ENCODE results near the gene UACA. TPM values are rescaled to one million over a fixed set of nuclear protein-coding genes. Genes with fewer than 3 reads are reported as not detected.

UACA gene
- polyA plus RNA-seq, 12 donors = 115 to 219 (median 154) TPM; not detected in 1

DNA sequence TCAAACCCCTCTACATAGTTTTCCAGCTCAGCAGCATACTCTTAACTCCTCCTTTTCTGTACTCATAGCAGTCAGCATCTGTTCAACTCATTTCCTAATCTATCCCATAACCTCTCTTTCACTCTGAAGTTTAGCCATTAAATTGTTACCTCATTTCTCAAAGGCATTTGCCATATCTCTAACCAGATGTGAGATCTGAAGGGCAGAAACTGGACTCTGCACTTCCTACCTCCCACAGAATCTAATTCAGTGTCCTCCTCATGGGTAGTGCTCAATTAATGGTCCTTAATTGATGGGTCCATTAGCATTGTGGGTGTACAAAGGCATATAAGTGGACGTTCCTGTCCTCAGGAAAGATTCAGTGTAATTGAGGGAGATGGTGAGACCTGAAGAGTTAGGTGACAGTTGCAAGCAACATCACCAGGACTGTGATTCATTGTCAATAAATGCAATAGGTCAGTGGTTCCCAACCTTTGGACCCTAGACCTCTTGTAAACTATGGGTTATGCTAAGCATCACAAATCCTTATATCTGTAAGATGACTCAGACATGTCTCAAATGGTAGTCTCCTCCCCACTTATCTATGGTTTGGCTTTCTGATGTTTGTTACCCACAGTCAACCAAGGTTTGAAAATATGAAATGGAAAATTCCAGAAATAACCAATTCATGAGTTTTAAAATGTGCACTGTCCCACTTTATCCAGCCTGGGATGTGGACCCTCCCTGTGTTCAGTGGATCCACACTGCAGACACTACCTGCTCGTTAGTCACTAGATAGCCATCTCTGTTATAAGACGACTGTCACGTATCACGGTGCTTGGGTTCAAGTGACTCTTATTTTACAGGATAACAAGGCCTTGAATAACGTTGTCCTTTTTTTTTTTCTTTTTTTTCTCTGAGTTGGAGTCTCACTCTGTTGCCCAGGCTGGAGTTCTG, 25.0 kb upstream of the UACA start:
- DNase-seq = no peak

DNA sequence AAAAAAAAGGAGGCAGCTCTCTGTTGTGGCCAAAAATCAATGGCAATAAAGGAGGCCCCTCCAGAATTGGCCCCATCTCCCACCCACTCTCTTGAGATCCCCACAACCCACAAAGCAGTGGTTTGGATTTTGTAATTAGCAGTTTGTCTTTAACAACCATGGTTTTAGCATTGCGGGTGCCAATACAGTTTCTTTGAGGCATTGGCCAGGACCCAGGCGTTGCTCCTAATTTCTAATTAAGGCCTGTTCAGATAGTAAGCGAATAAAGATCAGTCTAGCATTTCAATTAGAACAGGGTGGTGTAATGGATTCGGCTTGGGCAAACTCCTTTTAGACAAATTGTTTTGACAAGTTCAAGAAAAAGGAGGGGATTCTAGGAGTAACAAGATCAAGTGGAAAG, 23.6 kb upstream of the UACA start:
- no peak for DNase-seq

DNA sequence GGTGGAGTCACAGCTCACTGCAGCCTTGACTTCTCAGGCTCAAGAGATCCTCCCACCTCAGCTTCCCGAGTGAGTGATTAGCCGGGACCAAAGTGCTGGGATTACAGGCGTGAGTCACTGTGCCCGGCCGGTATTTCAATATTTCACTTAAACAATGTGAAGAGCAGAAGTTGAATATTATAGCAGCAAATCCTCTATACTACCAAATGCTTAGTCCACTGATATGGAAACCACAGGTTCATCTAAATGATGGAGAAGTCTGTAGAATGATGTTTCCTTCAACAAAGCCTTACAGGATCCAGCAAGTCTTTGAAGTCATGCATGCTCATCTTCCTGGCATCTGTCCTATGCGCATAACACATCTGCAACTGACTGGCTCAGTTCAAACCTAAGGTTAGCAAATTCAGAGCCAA, 20.3 kb upstream of the UACA start:
- DNase-seq = no peak

- DNase-seq = no peak
Measured at GRCh38 chr15:70783041-70783440, 19.7 kb upstream of the UACA start.

GRCh38 chr15:70781236-70781635, 17.9 kb upstream of the UACA start:
- no peak for DNase-seq

DNA sequence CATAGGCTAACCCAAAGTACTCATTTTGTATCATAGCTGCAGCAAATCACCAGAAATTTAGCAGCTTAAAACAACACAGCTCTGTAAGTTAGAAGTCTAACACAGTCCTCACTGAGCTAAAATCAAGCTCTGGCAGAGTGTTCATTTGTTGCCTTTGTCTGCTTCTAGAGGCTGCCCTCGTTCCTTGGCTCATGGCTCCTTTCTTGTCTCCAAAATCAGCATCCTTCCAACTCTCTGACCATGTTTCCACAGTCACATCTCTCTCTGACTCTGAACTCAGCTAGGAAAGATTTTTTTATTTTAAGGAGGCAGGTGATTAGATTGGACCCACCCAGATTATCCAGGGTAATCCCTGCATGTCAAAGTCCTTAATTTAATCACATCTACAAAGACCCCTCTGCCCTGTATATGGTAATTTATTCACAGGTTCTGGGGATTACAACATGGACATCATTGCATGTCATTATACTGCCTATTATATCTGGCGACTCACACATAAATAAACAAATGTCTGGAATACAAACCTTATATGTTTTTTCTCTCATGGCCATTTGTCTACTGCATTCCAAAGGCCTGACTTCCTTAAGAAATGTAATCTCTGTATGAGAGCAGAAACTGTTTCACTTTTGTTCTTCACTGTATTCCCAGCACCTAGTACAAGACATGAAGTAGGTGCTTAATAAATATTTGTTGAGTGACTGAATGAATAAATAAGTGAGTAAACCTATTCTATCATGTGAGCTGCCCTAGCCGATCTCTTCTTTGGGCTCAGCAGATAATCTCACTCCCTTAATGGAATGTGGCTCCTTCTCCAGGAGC, 15.1 kb upstream of the UACA start:
- DNase-seq = no peak

DNA sequence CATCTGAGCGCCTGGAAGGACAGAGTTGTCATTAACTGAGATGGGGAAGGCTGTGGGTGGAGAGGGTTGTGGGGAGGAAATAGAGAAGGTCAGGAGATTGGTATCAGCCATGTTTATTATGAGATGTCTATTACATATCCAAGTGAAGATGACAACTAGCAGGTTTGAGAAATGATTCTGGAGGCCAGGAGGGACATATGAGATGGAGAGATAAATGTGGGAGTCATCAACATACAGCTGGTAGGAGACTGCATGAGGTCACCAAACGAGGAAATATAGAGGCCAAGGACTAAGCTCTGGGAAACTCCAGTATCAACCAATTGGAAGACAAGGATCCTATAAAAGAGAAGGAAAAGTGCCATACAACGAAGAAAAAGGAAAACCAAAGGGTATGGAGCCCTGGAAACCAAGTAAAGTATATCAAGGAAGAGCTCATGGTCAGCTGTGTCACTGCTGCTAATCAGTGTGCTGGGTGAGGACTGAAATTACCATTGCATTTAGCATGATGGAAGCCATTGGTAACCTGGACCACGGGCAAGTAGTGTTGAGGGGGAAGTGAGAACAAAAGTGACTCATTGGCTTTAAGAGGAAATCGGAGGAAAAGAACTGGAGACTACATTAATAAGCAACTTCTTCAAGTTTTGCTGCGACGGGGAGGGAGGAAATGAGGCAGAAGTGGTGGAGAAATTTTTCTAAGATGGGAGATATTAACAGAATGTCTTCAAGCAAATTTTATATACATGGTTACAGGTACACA, 14.0 kb upstream of the UACA start:
- no peak for DNase-seq

- no peak for DNase-seq
Measured at GRCh38 chr15:70775160-70775559, 11.8 kb upstream of the UACA start.

GRCh38 chr15:70772402-70772801, 9.0 kb upstream of the UACA start:
- DNase-seq = no peak

DNA sequence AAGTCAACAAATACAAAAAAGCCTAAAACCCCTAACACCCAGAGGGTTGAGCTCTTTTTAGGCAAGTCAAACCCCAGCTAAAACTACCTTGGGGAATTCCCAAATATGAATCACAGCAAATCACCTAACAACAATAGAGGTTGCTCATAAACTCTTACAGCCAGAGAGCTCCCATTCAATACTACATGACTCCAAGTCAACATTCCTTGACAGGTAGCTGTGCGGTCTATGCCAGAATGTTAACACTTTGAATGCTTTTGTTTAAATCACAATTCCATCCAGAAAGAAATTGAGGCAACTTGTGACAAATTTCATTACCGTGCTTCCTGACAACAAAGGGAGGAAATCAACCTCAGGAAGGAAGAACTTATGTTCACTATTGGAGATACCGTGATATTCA, 7.5 kb upstream of the UACA start:
- DNase-seq = no peak

DNA sequence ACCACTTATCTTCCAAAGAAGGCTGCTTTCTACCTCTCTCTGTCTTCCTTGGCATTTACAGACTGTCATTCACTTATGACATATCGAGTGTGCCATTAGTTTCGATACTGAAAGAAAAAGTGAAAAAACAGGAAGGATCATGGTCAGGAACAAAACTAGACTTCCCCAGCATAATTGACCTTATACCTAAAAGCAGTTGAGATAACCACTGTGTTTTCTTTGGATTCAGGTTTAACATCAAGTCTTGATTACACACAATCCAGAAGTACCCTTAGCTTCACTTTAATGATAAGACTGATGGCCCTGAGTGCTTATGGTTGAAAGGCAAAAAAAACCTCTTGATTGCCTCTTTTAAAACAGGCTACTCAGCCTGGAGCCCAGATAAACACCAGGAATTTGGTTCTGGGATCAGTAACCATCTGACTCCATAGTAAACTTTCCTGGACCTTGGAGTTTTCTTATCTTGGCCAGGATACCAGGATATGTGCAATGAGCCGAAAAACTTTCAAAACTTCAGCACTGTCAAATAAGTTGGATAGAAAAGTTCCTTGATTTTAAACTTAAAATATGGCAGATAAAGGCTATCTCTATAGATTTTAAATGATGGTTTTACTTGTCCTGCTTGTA, 5.0 kb upstream of the UACA start:
- DNase-seq = no peak

DNA sequence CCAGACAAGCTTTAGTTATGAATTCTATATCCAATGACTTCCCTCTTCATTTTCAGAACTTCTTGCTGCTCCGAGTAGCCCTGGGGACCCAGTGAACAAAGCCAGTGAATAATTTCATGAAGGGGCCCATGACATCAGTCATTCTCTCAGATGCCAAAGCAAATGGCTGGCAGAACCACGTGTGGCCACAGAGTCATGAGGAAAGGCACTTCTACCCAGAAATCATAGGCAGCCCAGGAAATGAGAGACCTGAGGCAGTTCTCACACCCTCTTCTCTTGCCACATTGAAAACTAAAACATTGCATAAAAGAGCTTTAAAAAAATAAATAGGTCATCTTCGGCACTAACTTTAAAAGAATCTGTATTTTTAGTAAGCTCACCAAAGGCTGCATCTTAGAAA, 4.3 kb upstream of the UACA start:
- no peak for DNase-seq

DNA sequence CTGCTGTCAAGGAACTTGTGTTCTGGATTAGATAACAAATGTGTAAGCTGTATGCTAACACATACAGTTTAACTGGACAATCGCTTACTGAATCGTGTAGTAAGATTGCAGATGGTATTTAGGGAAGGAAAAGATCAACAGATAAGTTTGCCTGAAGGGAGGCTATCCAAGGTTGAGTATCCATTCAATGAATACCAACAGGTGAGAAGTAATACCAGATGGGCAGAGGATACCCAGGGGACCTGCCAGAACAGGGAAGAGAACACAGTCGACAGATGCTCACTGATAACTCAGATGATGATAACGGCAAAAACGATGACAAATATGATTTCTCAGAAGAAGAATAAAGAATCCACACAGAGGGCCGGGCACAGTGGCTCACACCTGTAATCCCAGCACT, 3.2 kb upstream of the UACA start:
- DNase-seq = no peak

GRCh38 chr15:70765504-70766281, 2.3 kb upstream of the UACA start:
- DNase-seq = no peak

DNA sequence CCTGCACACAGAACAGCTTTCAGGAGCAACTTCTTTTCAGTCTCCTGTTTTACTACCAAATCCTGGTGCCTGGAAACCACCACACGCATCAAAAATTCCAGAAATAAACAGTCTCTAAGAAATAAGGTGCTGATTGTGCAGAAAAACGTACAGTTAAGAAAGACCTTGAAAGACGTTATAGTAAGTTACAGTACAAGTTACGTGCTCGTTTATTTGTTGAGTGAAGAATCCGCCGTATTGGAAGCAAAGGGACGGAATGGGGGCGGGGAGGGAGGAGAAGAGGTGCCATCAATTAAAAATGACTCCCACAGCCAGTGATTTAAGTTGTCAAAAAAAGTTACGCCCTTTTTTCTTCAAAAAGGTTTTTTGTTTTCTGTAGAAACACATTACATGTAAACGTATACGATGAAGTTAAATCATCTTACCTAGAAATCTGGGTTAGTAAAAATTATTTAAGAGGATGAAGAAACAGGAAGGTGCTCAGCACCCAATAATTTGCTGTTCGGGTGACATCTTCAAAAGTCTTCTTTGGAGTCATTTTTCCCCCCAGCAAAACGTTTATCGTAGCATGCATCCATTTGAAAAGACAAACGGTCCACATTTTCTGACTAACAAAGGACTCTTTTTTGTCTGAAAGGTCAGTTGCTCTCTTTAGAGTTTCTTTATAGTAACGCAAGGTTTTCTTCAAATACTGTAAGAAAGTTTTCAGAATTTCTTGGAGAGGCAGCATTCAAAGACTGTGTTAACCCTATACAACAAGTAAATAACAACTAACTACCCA, 782 bp upstream of the UACA start:
- no peak for DNase-seq

DNA sequence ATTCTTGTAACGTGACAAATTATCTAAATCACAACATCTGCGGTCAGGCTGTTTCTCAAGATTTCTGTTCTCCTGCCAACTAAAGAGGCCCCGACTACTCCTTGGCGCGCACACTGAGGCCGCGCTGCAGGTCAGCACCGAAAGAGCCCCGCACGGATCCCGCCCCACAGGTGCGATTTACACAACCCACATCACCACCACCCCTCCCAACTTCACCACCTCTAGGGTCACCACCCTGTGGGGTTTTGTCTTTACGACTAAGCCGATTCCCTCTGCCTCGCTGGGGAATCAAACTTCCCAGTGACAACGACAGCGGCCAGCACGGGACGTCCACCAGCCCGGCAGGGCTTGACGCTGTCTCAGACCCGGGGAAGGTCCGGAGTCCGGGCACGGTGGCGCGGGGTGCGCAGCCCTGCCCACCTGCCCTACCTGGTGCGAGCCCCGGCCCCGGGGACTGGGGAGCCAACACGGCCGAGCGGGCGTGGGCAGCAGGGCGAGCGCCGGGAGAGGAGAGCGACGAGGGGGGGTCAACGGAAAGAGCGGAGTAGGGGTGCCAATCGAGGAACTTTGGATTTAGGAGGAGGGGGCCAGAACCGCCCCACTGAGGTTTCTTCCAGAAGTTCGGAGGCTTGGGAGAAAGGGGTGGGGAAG, 764 bp downstream of the UACA start:
- no peak for DNase-seq

- no peak for DNase-seq
Measured at GRCh38 chr15:70761931-70762468, 1.4 kb downstream of the UACA start.

DNA sequence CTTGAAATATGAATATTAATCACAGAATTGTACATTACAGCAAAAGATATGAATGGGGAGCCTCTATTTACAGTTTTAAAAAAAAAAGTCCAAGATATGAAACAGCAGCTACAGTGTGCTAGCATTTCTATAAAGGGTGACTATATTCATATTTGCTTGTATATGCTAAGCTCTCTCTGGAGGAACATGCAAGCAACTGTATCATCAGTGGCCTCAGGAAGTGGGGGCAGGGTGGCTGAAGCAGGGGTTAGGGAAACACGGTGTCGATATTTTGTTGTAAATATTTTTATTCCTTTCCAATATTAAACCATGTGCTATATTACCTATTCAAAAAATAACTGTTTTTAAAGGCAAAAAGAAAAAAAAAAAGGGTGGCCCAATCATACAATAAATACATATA, 2.3 kb downstream of the UACA start:
- no peak for DNase-seq

DNA sequence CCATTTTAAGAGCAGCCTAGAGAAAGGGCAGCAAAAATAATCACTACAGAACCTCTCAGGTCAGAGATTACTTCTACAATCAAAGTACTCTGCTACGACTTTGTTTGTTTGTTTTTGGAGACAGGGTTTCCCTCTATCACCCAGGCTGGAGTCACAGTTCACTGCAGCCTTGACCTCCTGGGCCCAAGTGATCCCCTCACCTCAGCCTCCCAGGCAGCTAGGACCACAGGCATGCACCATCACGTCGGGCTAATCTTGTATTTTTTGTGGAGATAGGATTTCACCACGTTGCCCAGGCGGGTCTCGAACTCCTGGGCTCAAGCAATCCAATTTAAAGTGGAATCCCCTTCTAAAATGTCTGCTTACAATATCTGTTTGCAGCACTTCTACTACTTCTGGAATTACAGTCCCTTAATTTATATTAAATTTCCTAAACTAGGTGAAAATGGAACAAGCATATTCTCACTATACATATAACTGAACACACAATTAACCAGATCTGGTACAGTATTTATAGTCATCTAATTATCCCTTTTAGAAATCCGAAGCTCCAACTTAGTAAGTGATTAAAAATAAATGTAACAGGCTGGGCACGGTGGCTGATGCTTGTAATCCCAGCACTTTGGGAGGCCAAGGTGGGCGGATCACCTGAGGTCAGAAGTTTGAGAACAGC, 4.4 kb downstream of the UACA start:
- no peak for DNase-seq

All from muscle of arm (tissue), 12 donors.